Fibroblast of mammary gland (primary cell): Measurements from ENCODE around the gene SORBS1.

Experiments
- DNase-seq: peaks from one replicate; pipeline ENCODE4 v3.0.0-alpha.2; 2010; ENCODE audit warnings: low read depth
- H3K4me3 ChIP-seq: 2 replicates; pipeline ENCODE4 v1.5.1; 2011; ENCODE audit warnings: low read depth, mild to moderate bottlenecking, low read length, moderate library complexity; ENCODE audit not compliant: control insufficient read depth
- CTCF ChIP-seq: conservative IDR thresholded peaks from 2 replicates; pipeline ENCODE4 v1.5.1; 2011; ENCODE audit warnings: low read depth, low read length, inconsistent platforms; ENCODE audit not compliant: control insufficient read depth, insufficient read depth

SORBS1 gene

DNA sequence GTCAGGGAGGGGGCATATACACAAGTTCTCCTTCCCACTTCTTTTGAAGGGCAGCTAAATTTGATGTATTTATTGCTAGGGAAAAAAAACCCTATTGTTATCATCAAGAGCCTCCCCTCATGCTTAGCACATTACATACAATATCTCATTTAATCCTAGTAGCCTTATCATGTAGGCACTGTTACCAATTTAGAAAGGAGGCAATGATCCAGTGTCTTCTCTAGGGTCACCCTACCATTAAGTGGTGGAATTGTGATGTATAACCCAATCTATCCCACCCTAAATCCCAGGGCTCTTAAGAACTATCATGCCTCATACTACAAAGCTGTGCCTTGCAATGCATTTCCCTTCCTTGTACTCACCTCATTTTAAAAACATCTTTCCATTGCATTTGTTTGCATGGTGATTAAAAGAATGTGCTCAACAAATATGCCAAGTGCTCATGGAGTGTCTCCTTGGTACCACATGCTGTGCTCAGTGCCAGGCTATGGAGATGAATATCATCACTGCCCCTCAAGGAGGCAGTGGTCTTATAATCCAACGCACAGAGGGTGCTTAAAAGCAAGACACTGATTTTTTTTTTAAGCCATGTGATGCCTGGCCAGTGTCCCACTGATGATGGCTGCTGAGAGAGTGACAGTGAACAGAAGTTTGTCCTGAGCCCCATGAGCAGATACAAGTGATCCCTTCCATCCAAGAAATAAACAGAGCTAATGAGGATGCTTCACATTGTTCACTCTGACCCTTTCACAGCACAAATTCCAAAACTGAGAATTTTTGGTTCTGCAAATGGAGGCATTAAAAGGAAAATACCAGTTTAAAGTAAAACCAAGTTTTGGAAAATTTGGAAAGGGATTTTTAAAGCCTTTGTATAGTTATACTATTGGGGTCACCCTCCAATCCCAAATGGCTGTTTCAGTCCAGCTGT is 98.2 kb downstream of the SORBS1 start:
- no peak overlapping the region for H3K4me3 ChIP-seq
- no peak for TF ChIP-seq CTCF
- DNase-seq: no peak

GRCh38 chr10:95461611-95462010 is 99.6 kb downstream of the SORBS1 start:
- no peak for TF ChIP-seq CTCF
- DNase-seq: no peak
- no peak overlapping the region for H3K4me3 ChIP-seq

DNA sequence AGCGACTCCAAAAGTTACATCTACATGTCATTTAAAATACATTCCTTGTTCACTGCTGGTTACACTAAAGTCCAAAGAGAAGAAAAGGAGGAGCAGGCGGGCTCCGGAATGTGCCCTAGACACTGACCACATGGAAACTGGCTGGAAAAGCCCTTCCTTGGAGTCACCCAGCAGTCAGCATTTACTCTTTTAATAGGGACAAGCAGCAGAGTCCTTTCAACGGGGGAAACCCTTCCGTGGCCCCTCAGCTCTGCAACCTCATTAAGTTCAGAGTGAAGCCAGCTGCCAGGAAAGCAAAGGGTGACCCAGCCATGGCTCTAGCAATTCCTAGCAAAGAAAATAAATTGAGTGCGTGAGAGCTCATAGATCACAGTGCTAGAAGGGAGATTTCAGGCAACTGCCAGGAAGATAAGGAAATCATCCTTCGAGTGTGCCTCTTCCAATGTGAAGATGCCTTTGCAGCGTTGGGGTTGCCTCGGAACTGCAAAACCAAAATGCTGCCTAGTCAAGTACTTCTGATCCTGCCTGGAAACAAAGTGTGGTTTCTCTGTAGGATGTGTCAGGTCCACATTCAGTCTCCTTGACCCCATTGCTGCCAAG is 101.6 kb downstream of the SORBS1 start:
- no peak overlapping the region for H3K4me3 ChIP-seq
- no peak for DNase-seq
- TF ChIP-seq CTCF: no peak

- TF ChIP-seq CTCF: no peak
- DNase-seq: no peak
- no peak overlapping the region for H3K4me3 ChIP-seq
These were observed 102.3 kb downstream of the SORBS1 start for GRCh38 chr10:95458871-95459270.

DNA sequence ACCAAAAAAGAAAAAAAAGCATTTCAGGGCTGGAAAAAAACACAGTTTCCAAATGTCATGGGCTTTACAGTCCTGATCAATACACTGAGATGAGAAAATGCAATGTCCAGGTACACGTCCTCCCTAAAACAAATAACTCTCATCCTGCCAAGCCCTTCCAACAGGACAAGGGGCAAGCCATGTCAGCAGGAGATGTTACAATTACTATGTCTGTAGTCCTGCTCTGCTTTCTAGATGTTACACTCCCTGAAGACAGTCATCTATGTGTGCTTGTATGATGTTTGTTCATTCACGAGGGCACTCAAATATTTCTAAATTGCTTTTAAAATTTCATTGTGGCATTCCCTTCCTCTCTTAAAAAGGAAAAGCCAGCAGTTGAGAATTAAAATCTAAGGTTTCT is 103.2 kb downstream of the SORBS1 start:
- TF ChIP-seq CTCF: no peak
- no peak for DNase-seq
- H3K4me3 ChIP-seq: no peak overlapping the region

- TF ChIP-seq CTCF: no peak
- no peak for DNase-seq
- H3K4me3 ChIP-seq: no peak overlapping the region
These were observed 103.8 kb downstream of the SORBS1 start for GRCh38 chr10:95457319-95457886.
